Neural crest cell (in vitro differentiated cells): ENCODE measurements around the gene FANCC. TPM values are rescaled to one million over a fixed set of nuclear protein-coding genes. Genes with fewer than 3 reads are reported as not detected.

Experiments used
- DNase-seq: peaks from one replicate; pipeline ENCODE4 v3.0.0; 2021; ENCODE audit warnings: low read depth, mixed read lengths, low spot score
- H3K27ac Mint-ChIP-seq: one replicate; pipeline ENCODE4 v1.8.0; 2021; ENCODE audit warnings: mild to moderate bottlenecking, mixed read lengths; ENCODE audit not compliant: unreplicated experiment
- H3K27me3 Mint-ChIP-seq: 2 replicates; pipeline ENCODE4 v1.8.0; 2021; ENCODE audit warnings: low read depth, mild to moderate bottlenecking, mixed read lengths
- H3K36me3 Mint-ChIP-seq: 2 replicates; pipeline ENCODE4 v1.8.0; 2021; ENCODE audit warnings: low read depth, mild to moderate bottlenecking, mixed read lengths
- H3K4me1 Mint-ChIP-seq: 2 replicates; pipeline ENCODE4 v1.8.0; 2021; ENCODE audit warnings: mixed read lengths
- H3K4me3 Mint-ChIP-seq: one replicate; pipeline ENCODE4 v1.8.0; 2021; ENCODE audit warnings: mild to moderate bottlenecking, mixed read lengths
- H3K9me3 Mint-ChIP-seq: 2 replicates; pipeline ENCODE4 v1.8.0; 2021; ENCODE audit warnings: mixed read lengths
- CTCF ChIP-seq: fragments of 200-600 bp; sonication (generic); conservative IDR thresholded peaks from 2 replicates; pipeline ENCODE4 v1.5.0; 2021; ENCODE audit warnings: antibody characterized with exemption, mild to moderate bottlenecking
- total RNA-seq: library from RNA; stranded (reverse); gene quantifications from 2 replicates; pipeline ENCODE4 v1.2.1, GENCODE V29; 2021

The FANCC gene
- total RNA-seq, 1 donor from 2014 or later, result 24.6 TPM

GRCh38 chr9:95109456-95109855 lies 208.1 kb downstream of the FANCC start:
- Mint-ChIP-seq H3K27ac (no peak overlapping the region), H3K27me3 (no peaks in the 10 kb centered on the region), H3K36me3 (peaks cover 13% of the 10 kb centered on the region), H3K4me3 (no peak overlapping the region), H3K9me3 (no peaks in the 10 kb centered on the region), H3K4me1 (peaks cover 18% of the 10 kb centered on the region)
- no peak for TF ChIP-seq CTCF
- DNase-seq, result no peak

- no peak for DNase-seq
- no peaks in the 10 kb centered on the region for H3K27me3 Mint-ChIP-seq
- TF ChIP-seq CTCF, result no peak
- peaks cover 13% of the 10 kb centered on the region for H3K36me3 Mint-ChIP-seq
- H3K4me1 Mint-ChIP-seq, result peaks cover 18% of the 10 kb centered on the region
- no peaks in the 10 kb centered on the region for H3K9me3 Mint-ChIP-seq
- H3K27ac Mint-ChIP-seq, result peak overlapping the region; percentile 38
- H3K4me3 Mint-ChIP-seq, result no peak overlapping the region
These were observed 208.7 kb downstream of the FANCC start for GRCh38 chr9:95108777-95109176.

GRCh38 chr9:95107976-95108375 lies 209.5 kb downstream of the FANCC start:
- DNase-seq, result no peak
- Mint-ChIP-seq H3K27me3 (no peaks in the 10 kb centered on the region), H3K4me3 (no peak overlapping the region), H3K27ac (no peak overlapping the region), H3K4me1 (peaks cover 18% of the 10 kb centered on the region), H3K9me3 (no peaks in the 10 kb centered on the region), H3K36me3 (peaks cover 13% of the 10 kb centered on the region)
- TF ChIP-seq CTCF, result no peak

- Mint-ChIP-seq H3K36me3 (peaks cover 13% of the 10 kb centered on the region), H3K9me3 (no peaks in the 10 kb centered on the region), H3K4me3 (no peak overlapping the region), H3K27ac (no peak overlapping the region), H3K27me3 (no peaks in the 10 kb centered on the region), H3K4me1 (peaks cover 18% of the 10 kb centered on the region)
- TF ChIP-seq CTCF, result no peak
- DNase-seq, result no peak
These were observed 210.3 kb downstream of the FANCC start for GRCh38 chr9:95107001-95107749.

- H3K27ac Mint-ChIP-seq, result no peak overlapping the region
- H3K4me3 Mint-ChIP-seq, result no peak overlapping the region
- DNase-seq, result no peak
- H3K4me1 Mint-ChIP-seq, result peaks cover 18% of the 10 kb centered on the region
- H3K36me3 Mint-ChIP-seq, result peaks cover 16% of the 10 kb centered on the region
- no peak for TF ChIP-seq CTCF
- H3K9me3 Mint-ChIP-seq, result no peaks in the 10 kb centered on the region
- H3K27me3 Mint-ChIP-seq, result no peaks in the 10 kb centered on the region
These were observed 211.8 kb downstream of the FANCC start for GRCh38 chr9:95105519-95106287.
